Aorta (tissue), 5 donors: ENCODE measurements around the gene MAGEB1. TPM values are rescaled to one million over a fixed set of nuclear protein-coding genes. Genes with fewer than 3 reads are reported as not detected.

Experiments
- ATAC-seq: fragments of 200-7000 bp; cut with Tn5 transposase; one replicate; pipeline ENCODE4 v1.9.1; 2022; ENCODE audit warnings: moderate library complexity; ENCODE audit not compliant: low FRiP score
- DNase-seq, 2 donors: peaks; one replicate each; pipeline ENCODE4 v3.0.0-alpha.2; 2020
- H3K27ac ChIP-seq, 2 donors: one replicate each; pipeline ENCODE4 v1.5.1; 2013; ENCODE audit warnings: low read length in 2 of 2, mild to moderate bottlenecking in 2 of 2, moderate library complexity in 2 of 2, control low read depth in 1 of 2, inconsistent platforms in 1 of 2, low read depth in 1 of 2
- H3K27me3 ChIP-seq, 2 donors: one replicate each; pipeline ENCODE4 v1.6.1; 2013; ENCODE audit warnings: control low read depth in 1 of 2, low read length in 1 of 2, mild to moderate bottlenecking in 1 of 2, moderate library complexity in 1 of 2; ENCODE audit not compliant: insufficient read depth in 2 of 2, control insufficient read depth in 1 of 2
- H3K36me3 ChIP-seq, 2 donors: one replicate each; pipeline ENCODE4 v1.6.1; 2013; ENCODE audit warnings: control low read depth in 1 of 2, low read length in 1 of 2, mild to moderate bottlenecking in 1 of 2; ENCODE audit not compliant: insufficient read depth in 2 of 2, control insufficient read depth in 1 of 2
- H3K4me1 ChIP-seq, 2 donors: one replicate each; pipeline ENCODE4 v1.6.1; 2013; ENCODE audit warnings: low read length in 2 of 2, control low read depth in 1 of 2, mild to moderate bottlenecking in 1 of 2, moderate library complexity in 1 of 2; ENCODE audit not compliant: insufficient read depth in 2 of 2, control insufficient read depth in 1 of 2
- H3K4me3 ChIP-seq, 2 donors: one replicate each; pipeline ENCODE4 v1.5.1; 2013; ENCODE audit warnings: low read length in 2 of 2, control low read depth in 1 of 2, mild to moderate bottlenecking in 1 of 2
- H3K9me3 ChIP-seq: one replicate; pipeline ENCODE4 v1.6.1; 2013; ENCODE audit warnings: mild to moderate bottlenecking, low read length; ENCODE audit not compliant: control insufficient read depth
- WGBS, 2 donors: extraction: QIAGEN DNeasy Blood & Tissue Kit; methylation state at CpG; one replicate each; pipeline ENCODE4 v1.1.7; 2013; 5-methylcytosine and 5-hydroxymethylcytosine counted together
- intact Hi-C, 2 donors: fragments of 100-400 bp; cut with DNase I; formaldehyde crosslinking; loops; one replicate each; pipeline versions ENCODE4 v1.14.2 to v1.15.0; 2022
- polyA plus RNA-seq, 2 donors: library from polyadenylated mRNA; stranded (reverse); fragments of 200-250 nt; gene quantifications; one replicate each; pipeline ENCODE4 v1.2.3, GENCODE V29; 2013
- total RNA-seq, 2 donors: library from RNA; stranded (reverse); fragmentation: NEBNext Ultra II Directional; extraction: Animal tissue kit (Norgen Biotek cat#: 25700); gene quantifications; one replicate each; pipeline ENCODE4 v1.2.1, GENCODE V29; 2021
- donor health status: healthy with polysubstance abuse.
- donor health status: Bipolar disorder and iron deficiency.
- donor health status: DM: no; HTN: no; CAD: no.
- donor health status: DM: no; HTN: no; CAD: no.
- donor health status: DM: yes; HTN: yes; CAD: no.

MAGEB1 gene
- total and polyA plus RNA-seq, 4 donors = not detected

DNA sequence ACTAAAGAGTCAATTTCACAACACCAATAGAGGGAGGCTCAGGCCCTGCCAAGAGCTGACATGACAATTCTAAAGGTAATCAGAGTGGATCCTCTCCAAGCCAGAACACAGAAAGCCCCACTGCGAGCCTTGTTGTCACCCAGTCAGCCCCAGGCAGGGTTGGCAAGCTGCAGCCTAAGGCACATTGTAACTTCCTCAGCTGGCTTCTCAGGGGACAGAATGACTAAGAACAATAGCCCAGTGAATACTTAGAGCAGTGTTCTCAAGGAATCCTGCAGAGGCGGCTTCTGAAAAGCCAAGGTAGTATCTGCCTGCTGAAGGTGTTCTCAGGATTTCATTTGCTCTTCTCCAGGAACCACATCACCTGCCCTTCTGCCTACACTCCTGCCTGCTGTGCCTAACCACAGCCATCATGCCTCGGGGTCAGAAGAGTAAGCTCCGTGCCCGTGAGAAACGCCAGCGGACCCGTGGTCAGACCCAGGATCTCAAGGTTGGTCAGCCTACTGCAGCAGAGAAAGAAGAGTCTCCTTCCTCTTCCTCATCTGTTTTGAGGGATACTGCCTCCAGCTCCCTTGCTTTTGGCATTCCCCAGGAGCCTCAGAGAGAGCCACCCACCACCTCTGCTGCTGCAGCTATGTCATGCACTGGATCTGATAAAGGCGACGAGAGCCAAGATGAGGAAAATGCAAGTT lies 5.1 kb upstream of the MAGEB1 start, which contains the start of gene MAGEB4:
TSS of gene MAGEB4 (plus strand) at position 277 of the 692 bp plus-strand sequence. CDS start at position 413, 136 bp downstream.
- Histone ChIP-seq H3K27ac (no peak within 1 kb of the TSS), H3K4me3 (no peak within 1 kb of the TSS), H3K27me3 (no peaks in the 10 kb centered on the region), H3K36me3 (no peaks in the 10 kb centered on the region), H3K4me1 (no peaks in the 10 kb centered on the region), H3K9me3 (no peaks in the 10 kb centered on the region)
- 88 to 93% methylated on average over 10 of the region's 10 CpGs for WGBS, 2 donors
- ATAC-seq (no peak), DNase-seq (no peak)
- intact Hi-C loops = no loop called here

DNA sequence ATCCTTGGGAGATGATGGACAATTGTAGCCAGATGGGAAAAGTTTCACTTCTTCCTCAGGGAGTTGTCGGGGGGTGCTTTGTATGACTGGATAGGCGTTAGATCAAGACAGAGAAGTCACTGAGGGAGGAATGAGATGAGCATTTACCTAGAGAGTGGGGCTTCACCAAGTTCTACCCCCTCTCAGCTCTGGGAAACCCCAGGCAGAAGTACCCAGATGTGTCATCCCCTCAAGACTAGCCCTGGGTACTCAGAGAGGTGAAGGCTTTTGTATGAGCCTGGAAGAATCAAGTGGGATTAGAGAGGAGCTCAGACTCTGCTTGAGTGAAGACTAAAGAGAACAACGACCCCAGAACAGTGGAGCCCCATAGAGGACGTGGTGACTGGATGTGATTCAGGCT lies 1.9 kb downstream of the MAGEB1 start:
- WGBS, 2 donors = 61 to 88% methylated on average over 4 of the region's 4 CpGs
- H3K4me3 ChIP-seq = no peak overlapping the region
- H3K4me1 ChIP-seq = no peaks in the 10 kb centered on the region
- no peaks in the 10 kb centered on the region for H3K27me3 ChIP-seq
- no peak overlapping the region for H3K27ac ChIP-seq
- intact Hi-C loops = no loop called here
- DNase-seq (no peak), ATAC-seq (no peak)
- no peaks in the 10 kb centered on the region for H3K9me3 ChIP-seq
- no peaks in the 10 kb centered on the region for H3K36me3 ChIP-seq

DNA sequence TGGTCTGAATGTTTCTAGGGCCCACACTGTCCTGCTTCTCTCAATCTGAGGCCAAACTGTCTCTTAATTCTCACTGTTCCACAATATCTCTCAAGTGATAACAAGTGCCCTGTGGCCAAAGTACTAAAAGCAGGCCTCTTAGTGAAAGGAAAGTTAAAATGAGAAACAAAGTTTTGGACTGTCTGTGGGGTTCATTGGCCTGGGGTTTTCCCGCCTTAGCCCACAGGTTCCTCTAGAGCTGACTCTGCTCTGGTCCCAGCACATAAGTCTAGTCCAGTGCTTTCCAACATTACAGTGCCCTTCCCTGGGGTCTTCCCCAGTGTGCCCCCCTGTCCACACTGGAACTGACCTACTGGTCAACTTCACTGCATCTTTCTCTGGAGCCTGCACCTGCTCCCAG lies 6.3 kb downstream of the MAGEB1 start:
- Histone ChIP-seq H3K4me3 (no peak overlapping the region), H3K9me3 (no peaks in the 10 kb centered on the region), H3K4me1 (no peaks in the 10 kb centered on the region), H3K27ac (no peak overlapping the region), H3K27me3 (no peaks in the 10 kb centered on the region), H3K36me3 (no peaks in the 10 kb centered on the region)
- intact Hi-C loops = no loop called here
- no peak for DNase-seq
- 86 to 97% methylated on average over 1 of the region's 1 CpG for WGBS, 2 donors
- ATAC-seq = no peak

DNA sequence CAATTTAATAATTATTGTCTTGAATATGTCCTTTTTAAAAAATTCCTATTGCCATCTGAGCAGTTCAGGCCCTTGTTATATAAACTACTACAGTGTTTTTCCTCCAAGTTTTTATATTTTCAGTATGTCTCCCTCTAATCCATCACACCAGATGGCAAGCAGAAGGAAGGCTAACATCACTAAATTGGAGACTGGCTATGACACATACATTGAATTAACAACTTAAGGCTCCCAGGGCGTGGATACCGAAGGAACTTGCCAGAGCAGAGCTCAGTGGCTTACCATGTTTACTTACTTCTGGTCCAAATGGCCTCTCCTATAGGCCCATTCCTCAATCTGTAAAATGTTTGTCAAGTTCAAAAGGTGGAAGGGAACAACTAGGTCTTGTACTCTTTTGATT lies 13.0 kb downstream of the MAGEB1 start:
- H3K36me3 ChIP-seq = no peaks in the 10 kb centered on the region
- intact Hi-C loops = no loop called here
- H3K9me3 ChIP-seq = no peaks in the 10 kb centered on the region
- H3K27me3 ChIP-seq = no peaks in the 10 kb centered on the region
- WGBS, 2 donors = 41 to 79% methylated on average over 2 of the region's 2 CpGs
- no peak overlapping the region for H3K27ac ChIP-seq
- H3K4me3 ChIP-seq = no peak overlapping the region
- DNase-seq (no peak), ATAC-seq (no peak)
- no peaks in the 10 kb centered on the region for H3K4me1 ChIP-seq

DNA sequence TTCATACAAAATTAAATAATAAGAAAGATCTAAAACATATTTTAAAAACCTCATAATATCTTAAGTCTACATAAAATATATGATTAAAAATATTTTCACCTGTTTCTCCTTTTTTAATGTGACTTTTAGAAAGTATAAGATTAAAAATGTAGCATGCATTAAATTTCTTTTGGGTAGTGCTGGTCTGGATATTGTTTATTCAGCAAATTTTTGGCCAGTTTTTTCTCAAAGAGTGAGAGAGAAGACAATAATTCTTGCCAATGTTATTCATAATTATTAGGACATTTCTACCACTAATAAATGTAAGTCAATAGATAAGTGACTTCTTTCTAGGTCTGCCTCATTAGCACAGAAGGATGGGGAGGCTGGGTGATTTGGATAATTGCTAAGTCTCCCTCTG lies 14.1 kb downstream of the MAGEB1 start:
- H3K4me1 ChIP-seq = no peaks in the 10 kb centered on the region
- H3K27ac ChIP-seq = no peak overlapping the region
- H3K4me3 ChIP-seq = no peak overlapping the region
- DNase-seq (no peak), ATAC-seq (no peak)
- intact Hi-C loops = no loop called here
- no peaks in the 10 kb centered on the region for H3K27me3 ChIP-seq
- H3K36me3 ChIP-seq = no peaks in the 10 kb centered on the region
- no peaks in the 10 kb centered on the region for H3K9me3 ChIP-seq

DNA sequence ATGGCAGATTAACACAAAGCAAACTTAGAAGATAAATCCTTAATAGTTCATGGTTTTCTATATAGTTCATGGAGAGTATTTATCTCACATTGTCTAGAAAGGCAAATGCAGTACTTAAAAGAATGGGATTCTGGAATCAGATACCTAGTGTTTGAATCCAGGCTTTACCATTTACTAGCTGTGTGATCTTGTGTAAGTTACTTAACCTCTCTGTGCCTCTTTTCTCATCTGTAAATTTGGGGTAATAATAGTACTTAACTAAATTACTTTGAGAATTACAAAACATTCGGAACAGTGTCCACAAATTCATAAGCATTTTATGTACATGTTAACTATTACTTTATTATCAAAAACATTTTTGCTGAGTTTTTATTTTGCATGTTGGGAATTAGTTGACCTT lies 15.8 kb downstream of the MAGEB1 start:
- Histone ChIP-seq H3K4me3 (no peak overlapping the region), H3K9me3 (no peaks in the 10 kb centered on the region), H3K27ac (no peak overlapping the region), H3K36me3 (no peaks in the 10 kb centered on the region), H3K27me3 (no peaks in the 10 kb centered on the region), H3K4me1 (no peaks in the 10 kb centered on the region)
- DNase-seq = no peak
- WGBS, 2 donors = 81 to 90% methylated on average over 1 of the region's 1 CpG
- ATAC-seq = no peak
- intact Hi-C loops = no loop called here

DNA sequence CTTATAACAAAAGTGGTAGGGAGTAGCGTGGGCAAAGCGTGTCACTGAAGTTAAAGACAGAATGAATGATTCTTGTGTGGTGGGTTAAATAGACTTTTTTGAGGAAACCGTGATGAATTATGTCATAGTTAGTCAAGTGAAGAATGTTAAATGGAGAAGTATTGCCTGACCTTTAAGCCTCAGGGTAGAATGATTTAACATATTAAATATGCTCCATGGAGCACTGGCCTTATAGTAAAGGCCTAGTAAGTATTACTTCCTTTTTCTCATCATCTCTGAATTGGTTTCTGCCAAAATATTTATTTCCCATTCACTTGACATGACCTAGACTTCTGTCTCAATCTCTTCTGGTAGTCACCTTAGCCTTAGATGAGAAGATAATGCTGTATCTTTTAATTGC lies 23.7 kb downstream of the MAGEB1 start:
- intact Hi-C loops = loop anchor here in 1 of 2 donors (5.0 kb wide), 1 partner anchor 232 kb away; no protein-coding TSS in a partner anchor
- no peaks in the 10 kb centered on the region for H3K9me3 ChIP-seq
- H3K4me1 ChIP-seq = no peaks in the 10 kb centered on the region
- ATAC-seq = no peak
- no peaks in the 10 kb centered on the region for H3K36me3 ChIP-seq
- DNase-seq = no peak
- no peak overlapping the region for H3K27ac ChIP-seq
- no peak overlapping the region for H3K4me3 ChIP-seq
- H3K27me3 ChIP-seq = no peaks in the 10 kb centered on the region
- WGBS, 2 donors = 78 to 85% methylated on average over 3 of the region's 3 CpGs

DNA sequence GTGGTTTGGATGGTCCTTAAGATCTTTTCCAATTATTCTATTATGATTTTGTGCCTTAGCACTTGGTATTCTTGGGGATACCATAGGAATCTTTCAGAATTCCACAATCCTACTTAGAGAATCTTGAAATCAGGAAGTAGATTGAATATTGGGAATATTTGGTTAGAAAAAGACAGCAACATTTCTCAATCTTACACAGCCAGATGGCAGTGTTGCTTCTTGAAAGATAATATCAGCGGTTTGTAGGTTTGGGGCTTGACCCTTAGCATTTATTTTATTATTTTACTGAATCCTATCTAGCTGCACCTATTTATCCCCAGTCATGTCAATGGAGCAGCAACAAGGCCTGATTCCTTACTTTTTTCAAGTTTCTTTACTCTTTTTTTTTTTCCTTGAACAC lies 28.6 kb downstream of the MAGEB1 start:
- no peak overlapping the region for H3K4me3 ChIP-seq
- DNase-seq = no peak
- 17 to 23% methylated on average over 1 of the region's 1 CpG for WGBS, 2 donors
- no peaks in the 10 kb centered on the region for H3K4me1 ChIP-seq
- no peaks in the 10 kb centered on the region for H3K9me3 ChIP-seq
- H3K27me3 ChIP-seq = no peaks in the 10 kb centered on the region
- H3K36me3 ChIP-seq = no peaks in the 10 kb centered on the region
- intact Hi-C loops = loop anchor here in 1 of 2 donors (5.0 kb wide), 1 partner anchor 232 kb away; no protein-coding TSS in a partner anchor
- no peak for ATAC-seq
- no peak overlapping the region for H3K27ac ChIP-seq

DNA sequence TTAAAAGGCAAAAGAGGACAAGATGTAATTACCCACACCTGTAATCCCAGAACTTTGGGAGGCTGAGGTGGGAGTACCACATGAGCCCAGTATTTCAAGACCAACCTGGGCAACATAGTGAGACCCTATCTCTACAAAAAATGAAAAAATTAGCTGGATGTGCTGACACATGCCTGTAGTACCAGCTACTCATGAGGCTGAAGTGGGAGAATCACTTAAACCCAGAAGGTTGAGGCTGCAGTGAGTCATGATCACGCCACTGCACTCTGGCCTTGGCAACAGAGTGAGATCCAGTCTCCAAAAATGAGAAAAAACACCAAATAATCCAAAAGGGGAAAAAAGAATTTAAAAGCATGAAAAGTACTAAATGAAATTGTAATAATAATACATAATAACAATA lies 31.4 kb downstream of the MAGEB1 start:
- WGBS, 2 donors = 23 to 45% methylated on average over 1 of the region's 1 CpG
- no peak overlapping the region for H3K27ac ChIP-seq
- ATAC-seq (no peak), DNase-seq (no peak)
- H3K4me1 ChIP-seq = no peaks in the 10 kb centered on the region
- H3K4me3 ChIP-seq = no peak overlapping the region
- H3K36me3 ChIP-seq = no peaks in the 10 kb centered on the region
- H3K9me3 ChIP-seq = no peaks in the 10 kb centered on the region
- intact Hi-C loops = loop anchor here in 1 of 2 donors (5.0 kb wide), 1 partner anchor 229 kb away; no protein-coding TSS in a partner anchor
- H3K27me3 ChIP-seq = no peaks in the 10 kb centered on the region
